IPS-NIHi7 (cell line): Measurements from ENCODE around the gene PKP3.

Experiments
- DNase-seq: peaks from one replicate; pipeline ENCODE4 v3.0.0; 2012; ENCODE audit warnings: mixed read lengths; ENCODE audit errors: extremely low spot score

PKP3 gene

DNA sequence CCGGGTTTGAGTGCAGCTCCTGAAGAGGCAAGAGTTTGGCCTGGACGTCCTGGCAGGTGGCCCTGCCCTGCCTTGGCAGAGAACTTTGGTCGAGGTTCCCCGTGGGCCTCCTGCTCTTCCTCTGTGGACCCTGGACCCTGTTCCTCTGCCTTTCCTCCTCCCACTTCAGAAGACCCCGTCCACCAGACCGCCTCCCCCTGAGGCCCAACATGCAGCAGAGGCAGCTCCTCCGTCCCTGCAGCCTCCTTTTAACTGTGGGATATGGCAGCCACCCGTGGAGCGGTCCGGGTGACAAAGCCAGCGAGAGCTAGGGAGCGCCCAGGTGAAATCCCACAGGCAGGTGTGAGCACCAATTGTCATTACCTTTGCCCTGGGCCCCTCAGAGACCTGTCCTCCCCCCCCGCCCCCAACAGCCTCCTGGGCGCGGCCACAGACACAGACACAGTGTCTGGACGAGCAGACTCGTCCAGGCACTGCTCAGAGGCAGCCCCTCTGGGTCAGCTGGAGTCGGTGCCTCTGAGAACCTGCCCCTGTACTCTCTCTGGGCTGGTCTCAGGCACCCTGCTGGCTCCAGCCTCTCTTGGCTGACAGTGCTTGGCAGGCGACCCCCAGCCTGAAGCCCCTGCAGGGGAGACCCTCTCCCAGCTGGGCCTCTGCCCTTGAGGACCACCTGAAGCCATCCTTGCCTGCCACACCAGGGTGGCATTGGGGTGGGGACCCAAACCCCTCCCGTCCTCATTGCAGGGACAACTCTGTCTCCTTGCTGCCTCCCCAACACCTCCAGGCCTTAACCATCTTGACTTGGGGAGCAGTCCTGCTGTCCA lies 52.0 kb downstream of the PKP3 start:
- DNase-seq, result no peak

DNA sequence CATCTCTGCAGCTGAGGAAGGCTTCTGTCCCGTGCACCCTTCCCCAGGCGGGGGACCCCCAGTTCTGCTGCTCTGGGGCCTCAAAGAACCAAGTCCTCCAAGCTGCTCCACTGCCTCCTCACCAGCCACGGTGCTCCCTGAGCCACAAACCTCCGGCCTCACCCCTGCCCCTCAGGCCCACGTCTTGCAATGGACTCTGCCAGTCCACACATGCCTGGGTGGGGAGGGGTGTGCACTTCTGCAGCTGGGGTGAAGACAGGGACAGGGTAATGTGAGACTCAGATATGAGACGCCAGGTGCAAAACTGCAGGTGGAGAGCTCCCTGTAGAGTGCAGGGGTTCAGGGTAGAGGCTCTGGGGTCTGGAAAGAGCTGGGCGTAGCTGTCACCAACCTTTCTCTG lies 52.9 kb downstream of the PKP3 start:
- no peak for DNase-seq

DNA sequence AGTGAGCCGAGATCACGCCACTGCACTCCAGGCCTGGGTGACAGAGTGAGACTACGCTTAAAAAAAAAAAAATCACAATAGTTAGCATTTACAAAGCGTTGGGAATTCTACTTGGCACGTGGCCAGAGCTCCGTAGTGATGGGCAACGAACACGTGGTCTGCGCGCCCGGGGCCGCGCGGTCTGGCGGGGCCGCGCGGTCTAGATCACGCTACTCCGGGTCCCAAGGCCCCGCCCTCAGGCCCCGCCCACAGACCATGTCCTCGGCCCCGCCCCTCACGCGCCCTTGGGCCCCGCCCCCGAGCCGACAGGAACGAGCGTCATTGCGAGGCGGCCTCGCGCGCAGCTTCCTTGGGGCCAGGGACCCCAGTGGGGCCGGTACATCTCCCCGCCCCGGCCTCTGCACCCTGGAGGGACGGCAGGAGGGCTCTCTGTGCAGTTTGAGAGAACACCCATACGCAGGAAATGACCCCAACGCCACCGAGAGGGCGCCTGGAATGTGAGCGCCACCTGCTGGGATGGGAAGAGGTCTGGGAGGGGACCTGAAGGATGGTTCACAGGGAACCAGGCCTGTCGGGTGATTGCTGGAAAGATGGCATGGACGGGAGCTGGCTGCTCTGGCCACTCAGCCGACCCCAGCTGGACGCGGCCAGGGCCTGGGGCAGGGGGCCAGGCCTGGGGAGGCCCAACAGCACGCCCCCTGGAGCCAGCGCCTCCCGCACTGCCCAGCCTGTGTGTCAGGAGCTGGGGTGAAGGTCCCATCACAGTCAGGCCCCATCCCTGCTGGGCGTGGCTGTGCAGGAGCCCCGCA lies 54.1 kb downstream of the PKP3 start:
- DNase-seq, result peak; percentile 95

DNA sequence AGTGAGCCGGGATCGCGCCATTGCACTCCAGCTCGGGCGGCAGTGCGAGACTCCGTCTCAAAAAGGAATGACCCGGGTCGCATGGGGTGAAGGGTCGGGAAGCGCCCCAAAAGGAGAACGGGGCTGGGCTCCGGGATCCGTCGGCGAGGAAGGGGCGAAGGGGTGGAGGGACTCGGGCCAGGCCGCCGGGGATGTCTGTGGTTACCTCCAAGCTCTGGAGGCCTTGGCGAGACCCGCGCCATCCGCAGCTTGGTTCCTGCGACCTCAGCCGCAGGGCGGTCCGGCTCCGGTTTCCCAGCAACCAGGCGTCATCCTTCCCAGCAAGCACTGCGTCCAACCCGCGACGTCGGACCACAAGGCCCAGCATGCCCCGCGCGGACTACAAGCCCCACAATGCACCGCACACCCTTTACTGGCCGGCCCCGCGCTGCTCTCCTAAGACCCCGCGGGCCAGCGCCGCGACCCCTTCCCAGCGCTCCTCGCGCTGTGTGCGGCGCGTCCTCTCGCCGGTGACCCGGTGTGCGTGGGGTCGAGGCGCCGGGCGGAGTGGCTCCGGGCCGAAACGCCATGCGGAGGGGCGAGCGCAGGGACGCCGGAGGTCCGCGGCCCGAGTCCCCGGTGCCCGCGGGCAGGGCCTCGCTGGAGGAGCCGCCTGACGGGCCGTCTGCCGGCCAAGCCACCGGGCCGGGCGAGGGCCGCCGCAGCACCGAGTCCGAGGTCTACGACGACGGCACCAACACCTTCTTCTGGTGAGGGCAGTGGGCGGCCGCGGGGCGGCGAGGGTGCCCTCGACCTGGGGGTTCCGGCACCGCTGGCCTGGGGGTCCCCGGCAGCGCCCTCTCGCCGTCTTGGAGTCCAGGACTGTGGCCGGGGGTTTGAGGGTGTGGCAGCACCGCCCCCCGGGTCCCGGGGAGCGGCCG lies 56.1 kb downstream of the PKP3 start, which contains the start of gene PTDSS2:
Gene PTDSS2, plus strand, starts transcription at position 391 of the 920 bp plus-strand sequence. Its CDS starts 177 bp downstream, at position 568.
- DNase-seq, result peak; percentile 96

DNA sequence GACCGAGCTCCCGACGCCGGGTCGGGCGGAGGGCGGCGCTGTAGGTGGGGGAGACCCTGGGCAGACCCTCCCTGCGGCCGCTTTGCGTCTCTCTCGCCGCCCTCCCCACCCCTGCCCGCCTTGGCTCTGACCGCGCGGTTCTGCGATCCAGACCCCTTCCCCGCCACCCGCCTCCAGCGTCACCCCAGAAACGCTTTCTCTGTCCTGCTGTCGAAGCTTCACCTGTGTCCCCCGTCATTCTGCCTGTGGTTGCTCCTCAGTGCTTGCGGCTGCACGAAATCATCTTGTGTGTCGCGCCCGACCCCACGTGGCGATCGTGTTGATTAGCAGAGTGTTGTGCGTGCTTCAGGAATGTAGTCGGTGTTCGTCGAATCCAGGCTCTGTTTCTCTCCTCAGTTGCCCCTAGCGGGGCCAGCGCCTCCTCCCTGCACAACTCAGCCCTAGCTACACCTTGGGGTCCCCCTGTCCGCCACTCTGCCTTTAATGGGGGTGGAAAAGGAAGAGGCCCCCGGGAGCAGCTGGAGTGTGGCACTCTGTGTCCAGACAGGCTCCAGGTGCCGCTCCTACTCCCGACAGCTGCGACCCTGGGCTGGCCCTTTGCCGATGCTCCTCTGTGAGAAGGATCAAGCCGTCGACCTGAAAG lies 56.9 kb downstream of the PKP3 start:
- no peak for DNase-seq

DNA sequence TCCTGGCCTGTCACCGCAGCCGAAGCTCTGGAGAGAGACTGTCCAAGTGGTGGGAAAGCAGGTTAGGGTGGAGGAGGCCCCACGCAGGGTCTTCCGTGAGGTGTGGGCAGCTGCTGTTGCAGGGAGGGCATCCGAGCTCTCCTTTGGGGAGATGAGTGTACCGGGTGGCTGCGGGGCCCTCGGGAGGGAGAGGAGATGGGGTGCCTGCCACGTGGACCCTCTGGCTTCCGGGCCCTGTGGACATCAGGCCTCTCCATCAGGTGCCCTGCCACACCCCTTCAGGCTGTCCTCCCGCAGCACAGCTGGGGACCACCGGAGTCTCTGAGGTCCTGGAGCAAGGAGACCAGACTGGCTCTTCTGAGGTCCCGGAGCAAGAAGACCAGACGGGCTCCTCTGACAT lies 57.7 kb downstream of the PKP3 start:
- no peak for DNase-seq

DNA sequence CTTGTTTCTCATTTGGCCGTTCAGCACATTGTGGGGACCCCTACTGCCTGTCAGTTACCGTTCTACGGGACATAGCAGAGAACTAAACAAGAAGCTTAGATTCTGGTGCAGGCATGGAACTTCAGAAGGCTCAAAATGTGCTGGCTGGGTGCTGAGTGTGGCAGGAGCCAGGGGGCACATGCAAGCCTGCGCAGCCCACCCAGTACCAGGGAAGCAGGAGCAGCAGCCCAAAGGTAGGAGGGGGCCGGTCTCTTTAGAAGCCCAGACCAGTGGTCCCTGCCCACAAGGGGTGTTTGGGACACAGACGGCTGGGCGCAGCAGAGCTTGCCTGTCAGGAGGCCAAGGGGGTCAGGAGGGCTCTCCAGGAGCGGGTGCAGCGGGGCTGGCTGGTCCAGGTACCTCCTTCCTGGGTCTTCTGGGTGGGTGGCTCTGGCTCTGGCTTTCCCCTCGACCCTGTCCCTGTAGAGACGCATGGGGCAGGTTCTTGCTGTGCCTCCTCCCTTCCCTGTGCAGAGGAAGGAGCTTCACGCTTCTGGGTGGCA lies 58.3 kb downstream of the PKP3 start:
- no peak for DNase-seq

DNA sequence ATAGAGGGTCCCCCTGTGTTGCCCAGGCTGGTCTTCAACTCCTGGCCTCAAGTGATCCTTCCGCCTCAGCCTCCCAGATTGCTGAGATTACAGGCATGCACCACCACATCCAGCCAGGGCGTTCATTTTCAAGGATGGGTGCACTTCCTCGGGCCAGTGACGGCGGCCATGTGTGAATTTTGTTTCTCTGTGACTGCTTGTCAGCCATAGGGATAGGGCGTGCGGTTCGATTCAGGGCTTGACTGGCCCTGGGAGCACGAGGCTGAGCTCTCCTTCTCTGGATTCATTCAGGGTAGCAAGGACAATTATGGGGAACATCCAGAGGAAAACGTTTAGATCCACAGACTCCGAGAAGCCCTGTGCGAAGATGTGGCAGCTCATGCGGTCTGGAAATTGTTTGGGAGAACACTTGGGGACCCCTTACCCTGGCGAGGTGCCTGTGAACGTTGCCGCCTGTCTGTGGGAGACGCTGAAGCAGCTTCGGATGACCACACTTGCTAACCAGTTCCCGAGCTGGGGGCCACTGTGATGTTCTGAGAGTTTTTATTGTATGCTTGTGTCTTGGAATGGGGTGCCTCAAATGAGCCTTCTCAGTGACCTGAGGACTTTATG lies 59.0 kb downstream of the PKP3 start:
- DNase-seq, result no peak

DNA sequence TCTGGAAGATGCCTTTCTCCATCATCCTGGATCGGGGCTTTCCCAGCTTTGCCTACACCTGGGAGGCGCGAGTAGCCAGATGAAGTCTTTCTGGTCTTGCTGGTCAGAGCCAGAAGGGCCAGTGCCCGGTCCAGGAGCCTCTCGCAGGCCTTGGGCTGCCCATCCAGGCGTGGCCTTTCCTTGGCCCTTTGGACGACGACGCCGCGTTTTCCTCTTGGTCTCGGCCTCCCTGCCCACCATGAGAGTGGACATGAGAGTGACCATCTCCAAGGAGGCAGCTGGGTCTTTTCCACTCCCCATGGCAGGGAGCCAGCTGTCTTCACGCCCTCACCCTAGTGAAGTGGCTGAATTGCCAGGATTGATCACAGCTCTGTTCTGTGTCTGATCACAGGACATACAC lies 59.6 kb downstream of the PKP3 start:
- no peak for DNase-seq

DNA sequence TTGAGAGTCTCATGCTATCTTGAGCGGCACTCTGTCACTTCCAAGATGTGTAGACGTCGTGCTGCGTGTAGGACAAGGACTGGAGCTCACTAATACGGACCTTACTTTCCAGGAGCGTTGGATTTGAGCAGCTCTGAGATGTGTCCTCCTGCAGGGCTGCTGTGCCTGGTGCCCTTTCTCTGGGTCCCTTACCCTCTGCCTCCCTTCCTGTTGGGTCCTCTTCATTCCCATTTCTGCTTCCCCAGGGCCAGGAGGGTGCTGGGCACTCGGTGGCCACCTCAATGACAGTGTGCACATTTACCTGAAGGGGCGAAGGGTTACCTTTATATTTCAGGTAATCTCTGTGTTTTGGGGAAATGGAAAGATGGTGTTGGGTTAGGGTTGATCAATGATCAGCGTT lies 60.0 kb downstream of the PKP3 start:
- no peak for DNase-seq
